ENCODE measurements around the gene CCDC54. TPM values are rescaled to one million over a fixed set of nuclear protein-coding genes. Genes with fewer than 3 reads are reported as not detected.

CCDC54 gene
- total RNA-seq, 4 donors from 2014 or later: 0.40 TPM; not detected in 3

GRCh38 chr3:107414325-107414964 is 37.2 kb downstream of the CCDC54 start:
- Histone ChIP-seq H3K27me3 (no peaks in the 10 kb centered on the region), H3K9me3 (no peaks in the 10 kb centered on the region), H3K4me1 (no peaks in the 10 kb centered on the region), H3K4me3 (replicated peaks in 1 of 3) (no peak overlapping the region), H3K27ac (no peak overlapping the region), H3K36me3 (no peaks in the 10 kb centered on the region)
- TF ChIP-seq POLR2A (IDR thresholded peaks at IDR 0.05): no peak
- no peak for TF ChIP-seq CTCF (IDR thresholded peaks at IDR 0.05)
- DNase-seq: no peak
- intact Hi-C loops (cut with DNase I): loop anchor here (10.0 kb wide), 1 partner anchor 140 kb away; no protein-coding TSS in a partner anchor
- 98 to 100% methylated on average over 1 of the region's 1 CpG for WGBS, 2 donors

DNA sequence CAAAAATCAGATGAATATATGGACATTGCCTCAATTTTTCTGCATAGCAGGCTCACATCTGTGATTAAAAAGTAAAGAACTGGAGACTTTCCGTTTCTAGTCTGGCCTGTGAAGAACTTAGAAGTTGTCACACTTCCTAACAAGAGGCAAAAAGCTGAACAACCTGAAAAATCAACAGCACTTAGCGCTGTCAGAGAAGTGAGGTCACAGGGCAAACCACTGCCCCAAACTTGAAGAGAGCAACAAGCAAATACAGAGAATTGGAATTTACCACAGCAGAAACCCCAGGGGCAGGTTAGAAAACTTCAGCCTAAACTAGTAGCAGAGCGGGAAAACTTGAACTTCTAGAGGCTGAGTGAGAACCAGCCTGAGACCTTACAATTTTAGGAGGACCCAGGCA is 38.9 kb downstream of the CCDC54 start:
- Histone ChIP-seq H3K4me1 (no peaks in the 10 kb centered on the region), H3K27ac (no peak overlapping the region), H3K4me3 (replicated peaks in 1 of 3) (no peak overlapping the region), H3K9me3 (no peaks in the 10 kb centered on the region), H3K36me3 (no peaks in the 10 kb centered on the region), H3K27me3 (no peaks in the 10 kb centered on the region)
- intact Hi-C loops (cut with DNase I): loop anchor here (10.0 kb wide), 1 partner anchor 141 kb away; no protein-coding TSS in a partner anchor
- WGBS, 2 donors: 66 to 75% methylated on average over 3 of the region's 3 CpGs
- no peak for TF ChIP-seq CTCF (IDR thresholded peaks at IDR 0.05)
- TF ChIP-seq POLR2A (IDR thresholded peaks at IDR 0.05): no peak
- DNase-seq: peak; percentile 30 to 32

DNA sequence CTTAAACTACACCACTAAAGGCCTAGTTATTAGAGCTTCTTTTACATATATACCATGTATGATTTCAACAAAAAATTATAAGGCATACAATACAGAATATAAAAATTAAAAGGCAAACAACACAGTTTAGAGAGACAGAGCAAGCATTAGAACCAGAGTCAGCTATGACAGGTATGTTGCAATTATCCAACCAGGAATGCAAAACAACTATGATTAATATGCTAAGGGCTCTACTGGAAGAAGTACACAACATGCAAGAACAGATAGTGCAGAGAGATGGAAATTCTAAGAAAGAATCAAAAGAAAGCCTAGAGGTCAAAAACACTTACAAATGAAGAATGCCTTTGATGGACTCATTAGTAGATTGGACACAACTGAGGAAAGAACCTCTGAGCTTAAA is 39.6 kb downstream of the CCDC54 start:
- no peak for DNase-seq
- Histone ChIP-seq H3K9me3 (no peaks in the 10 kb centered on the region), H3K36me3 (no peaks in the 10 kb centered on the region), H3K4me1 (no peaks in the 10 kb centered on the region), H3K27me3 (no peaks in the 10 kb centered on the region), H3K27ac (no peak overlapping the region), H3K4me3 (replicated peaks in 1 of 3) (no peak overlapping the region)
- intact Hi-C loops (cut with DNase I): loop anchor here (10.0 kb wide), 1 partner anchor 142 kb away; no protein-coding TSS in a partner anchor
- TF ChIP-seq CTCF (IDR thresholded peaks at IDR 0.05) (no peak), POLR2A (IDR thresholded peaks at IDR 0.05) (no peak)

GRCh38 chr3:107421170-107421792 is 44.0 kb downstream of the CCDC54 start:
- Histone ChIP-seq H3K36me3 (no peaks in the 10 kb centered on the region), H3K27ac (peak overlapping the region in 1 of 3 donors; percentile 39), H3K4me3 (replicated peaks in 1 of 3) (no peak overlapping the region), H3K4me1 (no peaks in the 10 kb centered on the region), H3K27me3 (no peaks in the 10 kb centered on the region), H3K9me3 (no peaks in the 10 kb centered on the region)
- TF ChIP-seq CTCF (IDR thresholded peaks at IDR 0.05) (peak; percentile 28 to 80 (median 66)), POLR2A (IDR thresholded peaks at IDR 0.05) (no peak)
- WGBS, 2 donors: 2% methylated on average over 4 of the region's 4 CpGs
- intact Hi-C loops (cut with DNase I): loop anchor here (10.0 kb wide), 1 partner anchor 186 kb away; no protein-coding TSS in a partner anchor
- DNase-seq: peak; percentile 17 to 29

GRCh38 chr3:107421881-107422280 is 44.6 kb downstream of the CCDC54 start:
- no peaks in the 10 kb centered on the region for H3K4me1 ChIP-seq
- no peaks in the 10 kb centered on the region for H3K27me3 ChIP-seq
- H3K27ac ChIP-seq: no peak overlapping the region
- no peaks in the 10 kb centered on the region for H3K9me3 ChIP-seq
- no peak for DNase-seq
- TF ChIP-seq POLR2A (IDR thresholded peaks at IDR 0.05): no peak
- no peak for TF ChIP-seq CTCF (IDR thresholded peaks at IDR 0.05)
- H3K36me3 ChIP-seq: no peaks in the 10 kb centered on the region
- WGBS, 2 donors: 98% methylated on average over 1 of the region's 1 CpG
- no peak overlapping the region for H3K4me3 ChIP-seq (replicated peaks in 1 of 3)
- intact Hi-C loops (cut with DNase I): loop anchor here (10.0 kb wide), 1 partner anchor 187 kb away; no protein-coding TSS in a partner anchor
